PC-9 (cell line): ENCODE data around the gene ITGB8. TPM values are rescaled to one million over a fixed set of nuclear protein-coding genes. Genes with fewer than 3 reads are reported as not detected.

Source experiments
- BruUV-seq: library from RNA; stranded (reverse); fragments of 400-500 nt; replicated peaks from 2 replicates; lab custom pipeline; 2021; lab: Mats Ljungman, UMichigan
- CTCF ChIA-PET: fragments of 300-600 bp; sonication (Branson Sonifier 250); formaldehyde crosslinking; loops from one replicate; lab custom pipeline; 2022; ENCODE audit warnings: antibody characterized with exemption; lab: Charles Lee
- POLR2A ChIA-PET: fragments of 300-600 bp; sonication (Branson Sonifier 250); formaldehyde crosslinking; loops from one replicate; lab custom pipeline; 2022; ENCODE audit warnings: antibody characterized with exemption; ENCODE audit not compliant: unreplicated experiment; lab: Charles Lee
- DNase-seq, 2 experiments: peaks; one replicate each; pipeline versions ENCODE4 v3.0.0 to v3.0.0-alpha.2; 2015 to 2022; ENCODE audit warnings: mixed read lengths in 1 of 2
- H2AFZ ChIP-seq: fragments of 200-600 bp; sonication (generic); 2 replicates; pipeline ENCODE4 v1.8.1; 2017; ENCODE audit warnings: antibody characterized with exemption
- H3F3A ChIP-seq: fragments of 200-600 bp; sonication (generic); 2 replicates; pipeline ENCODE4 v1.8.1; 2017; ENCODE audit warnings: antibody characterized with exemption, mild to moderate bottlenecking, low read depth; ENCODE audit not compliant: insufficient read depth
- H3K27ac ChIP-seq: fragments of 200-600 bp; sonication (generic); 2 replicates; pipeline ENCODE4 v1.6.1; 2016; ENCODE audit warnings: mixed run types
- H3K27me3 ChIP-seq: fragments of 200-600 bp; sonication (generic); 2 replicates; pipeline ENCODE4 v1.6.1; 2016; ENCODE audit warnings: low read depth, mixed run types; ENCODE audit not compliant: insufficient read depth
- H3K36me3 ChIP-seq: fragments of 200-600 bp; sonication (generic); 2 replicates; pipeline ENCODE4 v1.6.1; 2016; ENCODE audit warnings: low read depth, mixed run types
- H3K4me1 ChIP-seq: fragments of 200-600 bp; sonication (generic); replicated peaks from 2 replicates; pipeline ENCODE4 v1.6.1; 2016; ENCODE audit warnings: mixed run types; ENCODE audit not compliant: insufficient read depth
- H3K4me2 ChIP-seq: fragments of 200-600 bp; sonication (generic); 2 replicates; pipeline ENCODE4 v1.6.1; 2017; ENCODE audit warnings: mixed run types
- H3K4me3 ChIP-seq: fragments of 200-600 bp; sonication (generic); 2 replicates; pipeline ENCODE4 v1.6.1; 2016; ENCODE audit warnings: mixed run types
- H3K79me2 ChIP-seq: fragments of 200-600 bp; sonication (generic); 2 replicates; pipeline ENCODE4 v1.6.1; 2017; ENCODE audit warnings: low read depth, mixed run types
- H3K9me2 ChIP-seq: fragments of 200-600 bp; sonication (generic); 2 replicates; pipeline ENCODE4 v1.8.1; 2017; ENCODE audit warnings: mild to moderate bottlenecking; ENCODE audit not compliant: insufficient read depth
- H3K9me3 ChIP-seq: fragments of 200-600 bp; sonication (generic); 2 replicates; pipeline ENCODE4 v1.8.1; 2016; ENCODE audit warnings: low read depth; ENCODE audit not compliant: insufficient read depth
- H4K20me1 ChIP-seq: fragments of 200-600 bp; sonication (generic); 2 replicates; pipeline ENCODE4 v1.8.1; 2017; ENCODE audit not compliant: insufficient read depth
- CTCF ChIP-seq: fragments of 200-600 bp; sonication (generic); conservative IDR thresholded peaks from 2 replicates; pipeline ENCODE4 v1.6.1; 2017; ENCODE audit warnings: mixed run types, antibody characterized with exemption, mild to moderate bottlenecking, moderate library complexity
- EZH2 ChIP-seq: fragments of 200-600 bp; sonication (generic); IDR thresholded peaks from 2 replicates; pipeline ENCODE4 v1.8.0; 2017; ENCODE audit warnings: antibody characterized with exemption, low read depth
- intact Hi-C: fragments of 100-400 bp; cut with micrococcal nuclease; formaldehyde crosslinking; loops from one replicate; pipeline ENCODE4 v1.10.0; 2022; ENCODE audit not compliant: unreplicated experiment
- total RNA-seq: library from RNA; stranded (reverse); gene quantifications from 2 replicates; pipeline ENCODE4 v1.2.3, GENCODE V29; 2021

ITGB8 gene
- total RNA-seq, 1 experiment from 2014 or later: 20.1 TPM

GRCh38 chr7:20284003-20284770, 46.5 kb upstream of the ITGB8 start:
- POLR2A ChIA-PET: no interaction called here
- Histone ChIP-seq H3K4me2 (no peak overlapping the region), H3K4me1 (no peaks in the 10 kb centered on the region; the same call in 1 of the 2 replicates), H3K36me3 (no peaks in the 10 kb centered on the region), H3K27me3 (no peaks in the 10 kb centered on the region), H3K4me3 (no peak overlapping the region), H4K20me1 (no peaks in the 10 kb centered on the region), H3K9me2 (no peaks in the 10 kb centered on the region), H3K79me2 (no peaks in the 10 kb centered on the region), H2AFZ (no peak overlapping the region), H3K27ac (no peak overlapping the region), H3K9me3 (peaks cover 7% of the 10 kb centered on the region; the same call in 1 of the 2 replicates), H3F3A (peaks cover 10% of the 10 kb centered on the region; the same call in 1 of the 2 replicates)
- DNase-seq: no peak
- TF ChIP-seq CTCF: no peak
- no peak for TF ChIP-seq EZH2
- intact Hi-C loops: loop anchor here (5.0 kb wide), 1 partner anchor 42 kb away; no protein-coding TSS in a partner anchor
- BruUV-seq: no TSS peak
- CTCF ChIA-PET: no interaction called here

- H3K27ac ChIP-seq: no peak overlapping the region
- peaks cover 7% of the 10 kb centered on the region; the same call in 1 of the 2 replicates for H3K9me3 ChIP-seq
- POLR2A ChIA-PET: no interaction called here
- no peaks in the 10 kb centered on the region for H3K79me2 ChIP-seq
- H3K36me3 ChIP-seq: no peaks in the 10 kb centered on the region
- no peak overlapping the region for H3K4me3 ChIP-seq
- H3K27me3 ChIP-seq: no peaks in the 10 kb centered on the region
- no peak overlapping the region for H2AFZ ChIP-seq
- no peak for DNase-seq
- no peak for TF ChIP-seq EZH2
- TF ChIP-seq CTCF: no peak
- no peaks in the 10 kb centered on the region for H3K9me2 ChIP-seq
- intact Hi-C loops: loop anchor here (5.0 kb wide), 1 partner anchor 42 kb away; no protein-coding TSS in a partner anchor
- CTCF ChIA-PET: no interaction called here
- H3K4me2 ChIP-seq: no peak overlapping the region
- peaks cover 10% of the 10 kb centered on the region; the same call in 1 of the 2 replicates for H3F3A ChIP-seq
- no peaks in the 10 kb centered on the region for H4K20me1 ChIP-seq
- H3K4me1 ChIP-seq: no peaks in the 10 kb centered on the region; the same call in 1 of the 2 replicates
- BruUV-seq: no TSS peak
Measured at GRCh38 chr7:20284771-20285143, 45.9 kb upstream of the ITGB8 start.

GRCh38 chr7:20287317-20287716, 43.4 kb upstream of the ITGB8 start:
- Histone ChIP-seq H3K79me2 (no peaks in the 10 kb centered on the region), H2AFZ (no peak overlapping the region), H3K27ac (no peak overlapping the region), H3K9me3 (peaks cover 7% of the 10 kb centered on the region; the same call in 1 of the 2 replicates), H3K4me3 (no peak overlapping the region), H3F3A (no peaks in the 10 kb centered on the region; the same call in 1 of the 2 replicates), H3K4me2 (no peak overlapping the region), H3K9me2 (no peaks in the 10 kb centered on the region), H4K20me1 (no peaks in the 10 kb centered on the region), H3K4me1 (no peaks in the 10 kb centered on the region; the same call in 1 of the 2 replicates), H3K36me3 (no peaks in the 10 kb centered on the region), H3K27me3 (no peaks in the 10 kb centered on the region)
- ChIA-PET CTCF (no interaction called here), POLR2A (no interaction called here)
- DNase-seq: no peak
- BruUV-seq: no TSS peak
- TF ChIP-seq CTCF: no peak
- intact Hi-C loops: no loop called here
